ENCODE data around the gene DNAJC30.

GRCh38 chr7:73683788-73684693 lies 788 bp upstream of the DNAJC30 start:
- TF ChIP-seq CTCF (IDR thresholded peaks at IDR 0.05; ENCODE audit: low read depth, low read length, poor library complexity, severe bottlenecking), result no peak
- TF ChIP-seq EZH2phosphoT487 (IDR thresholded peaks at IDR 0.05; ENCODE audit: borderline replicate concordance, low read length), result no peak

All from DOHH2 (cell line).